ENCODE measurements around the gene GLG1. TPM values are rescaled to one million over a fixed set of nuclear protein-coding genes. Genes with fewer than 3 reads are reported as not detected.

GLG1 gene
- total and polyA plus RNA-seq, 2 donors (not counting 3 experiments of a cell fraction or from before 2014, with no cell fraction given) = 86.3 to 165 TPM

GRCh38 chr16:74449470-74449869, 157.4 kb downstream of the GLG1 start:
- peaks cover 38% of the 10 kb centered on the region for H3K4me1 ChIP-seq (ENCODE audit: control insufficient read depth, extremely low read depth, insufficient read depth, low read length)
- DNase-seq (ENCODE audit: low read depth, low spot score) = no peak
- FAIRE-seq = no peak
- H4K20me1 ChIP-seq (replicated peaks; ENCODE audit: control insufficient read depth, extremely low read depth, insufficient read depth, low read length) = no peaks in the 10 kb centered on the region
- BruUV-seq (replicated peaks) = no TSS peak
- dilution Hi-C loops (cut with MboI; ENCODE audit: extremely low pct_ligation_motif_present, low sequenced_read_pairs) = no loop called here
- H3K27ac ChIP-seq (ENCODE audit: insufficient read depth, low read depth, low read length) = peak overlapping the region; percentile 34
- no peaks in the 10 kb centered on the region for H3K9me1 ChIP-seq (replicated peaks; ENCODE audit: control insufficient read depth, extremely low read depth, insufficient read depth, low read length)
- no peak for TF ChIP-seq POLR2A (IDR thresholded peaks at IDR 0.05; ENCODE audit: low read depth, low read length)
- TF ChIP-seq, protein P1, sequence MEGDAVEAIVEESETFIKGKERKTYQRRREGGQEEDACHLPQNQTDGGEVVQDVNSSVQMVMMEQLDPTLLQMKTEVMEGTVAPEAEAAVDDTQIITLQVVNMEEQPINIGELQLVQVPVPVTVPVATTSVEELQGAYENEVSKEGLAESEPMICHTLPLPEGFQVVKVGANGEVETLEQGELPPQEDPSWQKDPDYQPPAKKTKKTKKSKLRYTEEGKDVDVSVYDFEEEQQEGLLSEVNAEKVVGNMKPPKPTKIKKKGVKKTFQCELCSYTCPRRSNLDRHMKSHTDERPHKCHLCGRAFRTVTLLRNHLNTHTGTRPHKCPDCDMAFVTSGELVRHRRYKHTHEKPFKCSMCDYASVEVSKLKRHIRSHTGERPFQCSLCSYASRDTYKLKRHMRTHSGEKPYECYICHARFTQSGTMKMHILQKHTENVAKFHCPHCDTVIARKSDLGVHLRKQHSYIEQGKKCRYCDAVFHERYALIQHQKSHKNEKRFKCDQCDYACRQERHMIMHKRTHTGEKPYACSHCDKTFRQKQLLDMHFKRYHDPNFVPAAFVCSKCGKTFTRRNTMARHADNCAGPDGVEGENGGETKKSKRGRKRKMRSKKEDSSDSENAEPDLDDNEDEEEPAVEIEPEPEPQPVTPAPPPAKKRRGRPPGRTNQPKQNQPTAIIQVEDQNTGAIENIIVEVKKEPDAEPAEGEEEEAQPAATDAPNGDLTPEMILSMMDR (IDR thresholded peaks at IDR 0.05; ENCODE audit: extremely low read depth in 1 of 2, insufficient read depth in 1 of 2, low read depth in 1 of 2, low read length in 2 of 2) = no peak
- no peak for TF ChIP-seq GATA2 (IDR thresholded peaks at IDR 0.05; ENCODE audit: insufficient read depth, insufficient read length, low read depth, low read length)
- no peak for TF ChIP-seq EZH2 (IDR thresholded peaks at IDR 0.05; ENCODE audit: borderline replicate concordance, low read depth, low read length, severe bottlenecking)
- no peak for TF ChIP-seq FOS (IDR thresholded peaks at IDR 0.05; ENCODE audit: borderline replicate concordance, insufficient read depth, low read length)
- TF ChIP-seq, protein P2, sequence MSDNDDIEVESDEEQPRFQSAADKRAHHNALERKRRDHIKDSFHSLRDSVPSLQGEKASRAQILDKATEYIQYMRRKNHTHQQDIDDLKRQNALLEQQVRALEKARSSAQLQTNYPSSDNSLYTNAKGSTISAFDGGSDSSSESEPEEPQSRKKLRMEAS (IDR thresholded peaks at IDR 0.05; ENCODE audit: insufficient read depth, insufficient read length) = no peak
- TF ChIP-seq POLR2AphosphoS5 (IDR thresholded peaks at IDR 0.05; ENCODE audit: insufficient read depth, low read depth, low read length) = no peak
- no peak for TF ChIP-seq MYC (IDR thresholded peaks at IDR 0.05; ENCODE audit: low read depth, low read length)
- no peak for TF ChIP-seq JUN (IDR thresholded peaks at IDR 0.05; ENCODE audit: borderline replicate concordance, insufficient read depth, insufficient read length, low read depth)
- no peaks in the 10 kb centered on the region for H3K79me2 ChIP-seq (ENCODE audit: control insufficient read depth, insufficient read depth, low read length)
- POLR2A ChIA-PET = no interaction called here
- peak overlapping the region; percentile 2 for H3K4me2 ChIP-seq (ENCODE audit: insufficient read depth, low read length)
- H3K36me3 ChIP-seq (ENCODE audit: control insufficient read depth in 2 of 2, extremely low read depth in 1 of 2, insufficient read depth in 2 of 2, low read length in 2 of 2) = peaks cover 0 to 22% of the 10 kb centered on the region in 2 experiments
- H3K27me3 ChIP-seq (ENCODE audit: control insufficient read depth in 2 of 2, insufficient read depth in 2 of 2, low read length in 2 of 2) = no peaks in the 10 kb centered on the region
- H3K9ac ChIP-seq (replicated peaks; ENCODE audit: extremely low read depth, insufficient read depth, low read length) = no peak overlapping the region
- H2AFZ ChIP-seq (ENCODE audit: low read depth, low read length) = no peak overlapping the region
- H3K9me3 ChIP-seq (replicated peaks; ENCODE audit: control insufficient read depth, insufficient read depth, low read length) = no peaks in the 10 kb centered on the region
- intact Hi-C loops (cut with micrococcal nuclease) = no loop called here
- H3K4me3 ChIP-seq (replicated peaks in 1 of 3; ENCODE audit: insufficient read depth in 1 of 3, low read depth in 1 of 3, low read length in 3 of 3) = no peak overlapping the region
- CTCF ChIA-PET = interaction anchor here (1.4 to 1.6 kb wide), 2 partner anchors 17 to 18 kb away, joined by 4 to 5 read pairs; no protein-coding TSS in a partner anchor

All from endothelial cell of umbilical vein (primary cell).